HCT116 (cell line): Measurements from ENCODE around the gene TMA7.

Source experiments
- CEBPB ChIP-seq: IDR thresholded peaks from 2 replicates; pipeline ENCODE4 v1.6.1; 2012; ENCODE audit warnings: low read depth
- CTCF ChIP-seq, 3 experiments: fragments of 200-600 bp in 1 of 3; sonication (generic) in 1 of 3; IDR thresholded peaks in 2 of 3; conservative IDR thresholded peaks in 1 of 3; 2 replicates each; pipeline ENCODE4 v1.5.1; 2012 to 2017; ENCODE audit warnings: low read depth in 2 of 3, low read length in 2 of 3, antibody characterized with exemption in 1 of 3, borderline replicate concordance in 1 of 3, control low read depth in 1 of 3, mild to moderate bottlenecking in 1 of 3, mixed read lengths in 1 of 3, mixed run types in 1 of 3, moderate library complexity in 1 of 3; ENCODE audit not compliant: insufficient read depth in 1 of 3
- EGR1 ChIP-seq: IDR thresholded peaks from 2 replicates; pipeline ENCODE4 v1.6.1; 2012; ENCODE audit warnings: low read depth
- EZH2 ChIP-seq: fragments of 200-600 bp; sonication (generic); IDR thresholded peaks from 2 replicates; pipeline ENCODE4 v1.6.1; 2017; ENCODE audit warnings: antibody characterized with exemption, mixed run types
- JUND ChIP-seq: IDR thresholded peaks from 2 replicates; pipeline ENCODE4 v1.6.1; 2012
- MAX ChIP-seq: IDR thresholded peaks from 2 replicates; pipeline ENCODE4 v1.6.1; 2012
- POLR2A ChIP-seq: IDR thresholded peaks from 2 replicates; pipeline ENCODE4 v1.7.0; 2011; ENCODE audit warnings: borderline replicate concordance; ENCODE audit not compliant: insufficient read depth, insufficient read length; ENCODE audit errors: extremely low read depth
- POLR2AphosphoS5 ChIP-seq: IDR thresholded peaks from 2 replicates; pipeline ENCODE4 v1.6.1; 2011; ENCODE audit warnings: mild to moderate bottlenecking, low read depth, low read length, moderate library complexity
- RAD21 ChIP-seq: IDR thresholded peaks from 2 replicates; pipeline ENCODE4 v1.6.1; 2012; ENCODE audit warnings: low read depth, mild to moderate bottlenecking
- REST ChIP-seq: IDR thresholded peaks from 2 replicates; pipeline ENCODE4 v1.6.1; 2012; ENCODE audit warnings: low read depth
- SP1 ChIP-seq: IDR thresholded peaks from 2 replicates; pipeline ENCODE4 v1.6.1; 2012; ENCODE audit warnings: low read depth
- SRF ChIP-seq: IDR thresholded peaks from 2 replicates; pipeline ENCODE4 v1.6.1; 2012; ENCODE audit warnings: low read depth

- TF ChIP-seq CTCF (IDR thresholded peaks at IDR 0.05 in 2 of 3, conservative IDR thresholded peaks at IDR 0.05 in 1 of 3; ENCODE audit: borderline replicate concordance in 1 of 3, insufficient read depth in 1 of 3, low read depth in 2 of 3, low read length in 2 of 3), result no peak
- no peak for TF ChIP-seq POLR2A
- TF ChIP-seq RAD21, result no peak
- no peak for TF ChIP-seq EGR1
- TF ChIP-seq MAX, result no peak
- TF ChIP-seq REST, result no peak
- no peak for TF ChIP-seq EZH2
- no peak for TF ChIP-seq SRF
- TF ChIP-seq JUND, result no peak
- no peak for TF ChIP-seq SP1
- no peak for TF ChIP-seq POLR2AphosphoS5
- no peak for TF ChIP-seq CEBPB
Measured at GRCh38 chr3:48422681-48423080, 17.4 kb upstream of the TMA7 start.
